Mucosa of descending colon (tissue), 3 donors: ENCODE data around the gene HS3ST1. TPM values are rescaled to one million over a fixed set of nuclear protein-coding genes. Genes with fewer than 3 reads are reported as not detected.
A peak's percentile ranks its signal among the peaks of the same experiment; 100 is the strongest.

Source experiments
- ATAC-seq: fragments of 200-7000 bp; cut with Tn5 transposase; one replicate; pipeline ENCODE4 v1.9.1; 2020; ENCODE audit warnings: mild to moderate bottlenecking, moderate library complexity
- DNase-seq, 3 donors: peaks; one replicate each; pipeline ENCODE4 v3.0.0-alpha.2; 2020
- H3K36me3 ChIP-seq: fragments of 200-600 bp; one replicate; pipeline ENCODE4 v1.8.0; 2021; ENCODE audit warnings: low read depth, mild to moderate bottlenecking
- H3K4me1 ChIP-seq: fragments of 200-600 bp; one replicate; pipeline ENCODE4 v1.8.0; 2021; ENCODE audit warnings: low read depth, mild to moderate bottlenecking
- H3K4me3 ChIP-seq: fragments of 200-600 bp; one replicate; pipeline ENCODE4 v1.8.0; 2021; ENCODE audit warnings: mild to moderate bottlenecking
- H3K9me3 ChIP-seq: fragments of 200-600 bp; one replicate; pipeline ENCODE4 v1.8.0; 2021; ENCODE audit warnings: mild to moderate bottlenecking
- intact Hi-C, 2 donors: fragments of 100-400 bp; cut with DNase I in 1 of 2; cut with micrococcal nuclease in 1 of 2; formaldehyde crosslinking; loops; one replicate each; pipeline versions ENCODE4 v1.11.0 to v1.11.1; 2022; cut with DNase I, micrococcal nuclease
- total RNA-seq, 3 donors: library from RNA; stranded (reverse); fragmentation: NEBNext Ultra II Directional in 2 of 3; extraction: Animal tissue kit (Norgen Biotek cat#: 25700) in 2 of 3; gene quantifications; one replicate each; pipeline versions ENCODE4 v1.2.1 to v1.2.4, GENCODE V29; 2021 to 2023
- TF ChIP-seq, protein P1 (sequence below): fragments of 200-600 bp; IDR thresholded peaks from one replicate; pipeline ENCODE4 v1.8.0; 2022; ENCODE audit warnings: antibody characterized with exemption, mild to moderate bottlenecking
- donor health status: DM: no; HTN: no; CAD: no; lungs with moderate emphysema.
- donor health status: DM: no; HTN: no; CAD: no.
- donor health status: DM: no; HTN: yes; CAD: no.

HS3ST1 gene
- total RNA-seq, 3 donors from 2014 or later: 4.0 to 6.3 (median 5.5) TPM

- DNase-seq: peak in 2 of 3 donors; percentile 39 to 41
- intact Hi-C loops: no loop called here
- TF ChIP-seq, protein P1, sequence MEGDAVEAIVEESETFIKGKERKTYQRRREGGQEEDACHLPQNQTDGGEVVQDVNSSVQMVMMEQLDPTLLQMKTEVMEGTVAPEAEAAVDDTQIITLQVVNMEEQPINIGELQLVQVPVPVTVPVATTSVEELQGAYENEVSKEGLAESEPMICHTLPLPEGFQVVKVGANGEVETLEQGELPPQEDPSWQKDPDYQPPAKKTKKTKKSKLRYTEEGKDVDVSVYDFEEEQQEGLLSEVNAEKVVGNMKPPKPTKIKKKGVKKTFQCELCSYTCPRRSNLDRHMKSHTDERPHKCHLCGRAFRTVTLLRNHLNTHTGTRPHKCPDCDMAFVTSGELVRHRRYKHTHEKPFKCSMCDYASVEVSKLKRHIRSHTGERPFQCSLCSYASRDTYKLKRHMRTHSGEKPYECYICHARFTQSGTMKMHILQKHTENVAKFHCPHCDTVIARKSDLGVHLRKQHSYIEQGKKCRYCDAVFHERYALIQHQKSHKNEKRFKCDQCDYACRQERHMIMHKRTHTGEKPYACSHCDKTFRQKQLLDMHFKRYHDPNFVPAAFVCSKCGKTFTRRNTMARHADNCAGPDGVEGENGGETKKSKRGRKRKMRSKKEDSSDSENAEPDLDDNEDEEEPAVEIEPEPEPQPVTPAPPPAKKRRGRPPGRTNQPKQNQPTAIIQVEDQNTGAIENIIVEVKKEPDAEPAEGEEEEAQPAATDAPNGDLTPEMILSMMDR: no peak
- peak; percentile 17 for ATAC-seq
- Histone ChIP-seq H3K4me1 (no peaks in the 10 kb centered on the region), H3K9me3 (no peaks in the 10 kb centered on the region), H3K36me3 (no peaks in the 10 kb centered on the region), H3K4me3 (no peak overlapping the region)
Observed at GRCh38 chr4:11367371-11367770, 61.3 kb downstream of the HS3ST1 start.

DNA sequence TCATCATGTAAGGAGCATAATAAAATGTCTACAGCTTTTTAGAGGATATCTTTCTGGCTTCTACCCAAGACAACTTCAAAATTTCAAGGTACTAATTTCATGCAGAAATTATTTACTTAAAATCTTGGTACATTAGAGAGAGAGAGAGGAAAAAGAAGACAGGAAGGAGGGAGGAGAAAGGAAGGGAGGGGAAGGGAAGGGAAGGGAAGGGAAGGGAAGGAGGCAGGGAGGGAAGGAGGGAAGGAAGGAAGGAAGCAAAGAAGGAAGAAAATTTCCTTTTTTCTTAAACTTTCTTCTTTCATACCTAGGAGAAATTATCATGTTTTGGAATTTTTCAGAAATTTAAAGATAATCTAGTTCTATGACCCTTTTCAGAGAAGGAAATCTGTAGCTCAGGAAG, 61.8 kb downstream of the HS3ST1 start:
- Histone ChIP-seq H3K36me3 (no peaks in the 10 kb centered on the region), H3K4me1 (no peaks in the 10 kb centered on the region), H3K9me3 (no peaks in the 10 kb centered on the region), H3K4me3 (no peak overlapping the region)
- intact Hi-C loops: no loop called here
- ATAC-seq: no peak
- no peak for DNase-seq
- TF ChIP-seq, protein P1: no peak

GRCh38 chr4:11365039-11365438, 63.7 kb downstream of the HS3ST1 start:
- intact Hi-C loops: no loop called here
- Histone ChIP-seq H3K4me3 (no peak overlapping the region), H3K36me3 (no peaks in the 10 kb centered on the region), H3K4me1 (no peaks in the 10 kb centered on the region), H3K9me3 (no peaks in the 10 kb centered on the region)
- DNase-seq (no peak), ATAC-seq (no peak)
- TF ChIP-seq, protein P1: no peak

DNA sequence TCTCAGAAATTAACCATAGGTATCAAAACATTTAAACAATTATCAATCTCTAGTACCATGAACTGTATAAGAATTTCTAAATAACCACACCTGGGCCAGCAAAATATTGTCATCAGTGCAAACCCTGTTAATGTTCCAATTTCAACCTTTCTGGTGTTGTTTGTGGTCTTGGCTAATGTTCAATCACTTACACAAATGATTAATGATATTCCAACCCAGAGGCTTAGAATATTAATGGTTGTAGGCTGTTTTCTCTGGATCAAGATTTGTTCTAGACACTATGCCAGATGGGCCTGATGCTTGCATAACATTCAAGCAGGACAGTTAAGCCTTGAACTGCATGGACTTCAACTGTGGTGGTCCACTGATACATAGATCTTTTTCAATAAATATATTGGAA, 69.1 kb downstream of the HS3ST1 start:
- no peaks in the 10 kb centered on the region for H3K9me3 ChIP-seq
- intact Hi-C loops: no loop called here
- TF ChIP-seq, protein P1: no peak
- H3K4me1 ChIP-seq: no peaks in the 10 kb centered on the region
- ATAC-seq: no peak
- DNase-seq: no peak
- no peaks in the 10 kb centered on the region for H3K36me3 ChIP-seq
- H3K4me3 ChIP-seq: no peak overlapping the region

DNA sequence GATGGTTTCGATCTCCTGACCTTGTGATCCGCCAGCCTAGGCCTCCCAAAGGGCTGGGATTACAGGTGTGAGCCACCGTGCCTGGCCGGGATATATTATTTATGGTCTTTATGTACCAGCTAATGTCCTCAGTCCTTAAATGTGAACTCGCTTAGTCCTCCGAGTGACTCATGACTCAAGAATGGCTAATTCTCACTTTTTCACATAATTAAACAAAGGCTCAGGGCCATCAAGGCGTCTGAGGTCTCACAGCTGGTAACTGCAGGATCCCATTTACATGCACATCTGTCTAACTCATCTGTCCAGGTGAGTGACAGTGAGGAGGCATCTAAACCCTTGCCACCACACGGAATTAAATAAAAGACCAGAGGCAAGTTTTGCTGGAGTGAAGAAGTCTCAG, 73.5 kb downstream of the HS3ST1 start:
- ATAC-seq (no peak), DNase-seq (no peak)
- intact Hi-C loops: no loop called here
- H3K36me3 ChIP-seq: no peaks in the 10 kb centered on the region
- H3K4me3 ChIP-seq: no peak overlapping the region
- H3K9me3 ChIP-seq: no peaks in the 10 kb centered on the region
- TF ChIP-seq, protein P1: no peak
- no peaks in the 10 kb centered on the region for H3K4me1 ChIP-seq

- ATAC-seq: no peak
- DNase-seq: no peak
- intact Hi-C loops: no loop called here
- TF ChIP-seq, protein P1: no peak
- Histone ChIP-seq H3K4me1 (no peaks in the 10 kb centered on the region), H3K36me3 (no peaks in the 10 kb centered on the region), H3K4me3 (no peak overlapping the region), H3K9me3 (no peaks in the 10 kb centered on the region)
Observed at GRCh38 chr4:11354531-11354930, 74.2 kb downstream of the HS3ST1 start.
